ENCODE data around the gene ZEB2.

DNA sequence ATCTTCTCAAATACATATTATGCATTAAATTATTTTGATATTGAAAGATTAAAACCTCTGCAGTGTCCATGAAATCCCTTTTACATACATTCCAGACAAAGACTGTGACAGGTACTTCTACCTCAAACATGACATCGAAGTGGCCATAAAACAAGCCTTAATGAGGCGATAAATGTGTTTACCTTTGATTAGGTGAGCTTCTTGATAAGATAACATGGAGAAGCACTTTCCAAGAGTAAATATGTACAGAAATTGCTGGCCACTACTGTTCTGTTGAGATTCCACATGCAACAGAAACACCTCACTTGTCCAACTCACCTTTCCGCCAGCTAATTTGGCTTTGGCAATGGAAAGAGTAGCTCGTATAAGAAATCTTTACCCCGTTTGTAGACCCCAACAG is 55.2 kb downstream of the ZEB2 start:
- TF ChIP-seq CTCF (conservative IDR thresholded peaks at IDR 0.05; ENCODE audit: low read length) (no peak), EZH2phosphoT487 (IDR thresholded peaks at IDR 0.05; ENCODE audit: borderline replicate concordance, low read depth, low read length) (no peak)

Data from OCI-LY7 (cell line).